Activated T-cell treated with anti-CD3 and anti-CD28 coated beads, Interleukin-2, amount 50 U/mL, for 1 hour (primary cell): ENCODE results near the gene LYRM9.
"Not testable (repeated sequence)": the region's sequence is repeated elsewhere in the genome, so short reads cannot be mapped to it uniquely, and the experiment has no call there.

ENCODE experiments used
- DNase-seq: peaks from one replicate; pipeline ENCODE4 v3.0.0-alpha.2; 2020

LYRM9 gene

DNA sequence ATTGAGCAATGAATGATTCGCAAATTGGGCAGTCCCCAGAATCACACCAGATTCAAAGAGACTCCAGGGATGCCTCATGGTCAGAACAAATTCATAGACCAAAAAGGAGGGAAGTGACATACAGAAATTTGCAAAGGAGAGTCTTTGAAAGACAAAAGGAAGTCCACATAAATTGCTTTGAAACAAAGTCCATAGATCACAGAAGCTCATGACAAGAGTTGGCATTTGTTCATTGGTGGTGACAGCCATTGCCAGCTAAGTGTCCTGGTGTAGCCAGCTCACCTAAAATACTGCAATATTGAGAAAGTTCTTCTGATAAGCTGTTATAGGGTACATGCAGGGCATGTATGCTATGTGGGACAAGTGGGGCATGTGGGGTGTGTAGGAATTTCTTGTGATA lies 55.4 kb downstream of the LYRM9 start:
- DNase-seq, result not testable (repeated sequence)

DNA sequence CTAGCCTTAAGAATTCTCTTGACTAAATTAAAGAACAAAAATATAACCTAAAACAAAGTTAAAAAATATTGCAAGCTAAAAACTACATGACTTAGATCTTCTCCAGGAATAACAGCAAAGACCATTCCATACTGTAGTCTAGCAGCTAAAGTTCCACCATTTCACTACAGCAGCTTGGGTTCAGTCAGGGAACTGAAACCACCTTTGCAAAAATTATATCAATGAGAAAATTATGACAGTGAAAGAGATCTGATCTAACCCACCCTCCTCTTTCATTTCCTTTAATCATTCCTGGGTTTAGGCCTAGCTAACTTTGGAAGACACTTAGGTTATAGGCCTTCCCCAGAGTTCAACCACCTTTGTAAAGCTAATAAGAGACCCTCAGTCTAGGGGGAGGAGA lies 56.5 kb downstream of the LYRM9 start:
- DNase-seq, result no peak

DNA sequence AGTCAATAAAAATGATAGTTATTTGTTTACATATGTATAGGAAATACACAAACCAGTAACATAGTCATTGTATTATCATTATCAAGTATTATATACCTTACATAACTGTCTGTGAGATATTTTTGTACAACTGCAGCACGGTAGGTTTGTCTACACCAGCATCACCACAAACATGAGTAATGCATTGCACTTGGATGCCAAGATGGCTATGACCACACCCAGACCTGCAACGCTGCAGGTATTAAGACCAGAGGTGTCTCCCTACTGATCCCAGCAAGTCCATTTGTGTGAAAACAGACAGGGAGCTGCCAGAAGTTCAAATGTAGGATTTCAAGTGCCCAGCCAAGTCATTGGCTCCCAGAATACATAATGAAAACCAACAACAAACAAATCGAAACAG lies 58.6 kb downstream of the LYRM9 start:
- DNase-seq, result no peak

DNA sequence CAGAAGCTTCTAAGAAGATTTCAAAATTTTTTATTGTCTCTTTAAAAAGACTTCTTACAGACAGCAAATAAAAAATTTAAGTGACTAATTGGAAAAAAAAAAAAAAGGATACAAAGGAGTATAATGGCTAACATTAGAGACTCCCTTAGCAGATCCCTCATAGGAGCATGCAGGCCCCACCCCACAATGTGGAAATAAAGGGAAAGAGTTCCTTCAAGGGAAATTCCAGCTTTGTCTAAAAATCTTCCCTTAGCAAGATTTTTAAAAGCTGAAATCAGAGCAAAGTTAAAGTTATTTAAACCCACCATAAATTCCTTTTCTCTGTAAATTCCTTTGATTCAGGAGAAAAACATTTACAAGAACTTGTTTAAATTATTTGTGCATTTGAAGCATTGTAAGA lies 60.3 kb downstream of the LYRM9 start:
- DNase-seq, result no peak

DNA sequence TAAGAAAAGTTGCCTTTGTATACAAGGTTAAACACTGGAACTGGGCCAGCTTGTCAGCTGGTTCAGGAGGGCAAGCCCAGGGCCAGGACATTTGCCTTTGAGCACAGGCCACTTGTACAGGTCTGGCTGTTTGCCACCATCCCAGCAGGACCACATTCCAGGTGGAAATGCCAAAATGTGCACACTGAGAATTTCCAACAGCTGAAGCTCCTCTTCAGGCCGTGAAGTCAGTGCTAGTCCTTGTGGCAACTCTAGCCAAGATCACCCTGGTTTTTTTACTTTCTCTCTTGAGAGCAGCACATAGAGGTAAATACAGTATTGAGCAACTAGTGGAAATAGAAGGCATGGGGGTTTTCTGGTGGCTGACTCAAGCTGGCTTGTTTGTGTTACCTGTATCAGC lies 63.3 kb downstream of the LYRM9 start:
- DNase-seq, result not testable (repeated sequence)

DNA sequence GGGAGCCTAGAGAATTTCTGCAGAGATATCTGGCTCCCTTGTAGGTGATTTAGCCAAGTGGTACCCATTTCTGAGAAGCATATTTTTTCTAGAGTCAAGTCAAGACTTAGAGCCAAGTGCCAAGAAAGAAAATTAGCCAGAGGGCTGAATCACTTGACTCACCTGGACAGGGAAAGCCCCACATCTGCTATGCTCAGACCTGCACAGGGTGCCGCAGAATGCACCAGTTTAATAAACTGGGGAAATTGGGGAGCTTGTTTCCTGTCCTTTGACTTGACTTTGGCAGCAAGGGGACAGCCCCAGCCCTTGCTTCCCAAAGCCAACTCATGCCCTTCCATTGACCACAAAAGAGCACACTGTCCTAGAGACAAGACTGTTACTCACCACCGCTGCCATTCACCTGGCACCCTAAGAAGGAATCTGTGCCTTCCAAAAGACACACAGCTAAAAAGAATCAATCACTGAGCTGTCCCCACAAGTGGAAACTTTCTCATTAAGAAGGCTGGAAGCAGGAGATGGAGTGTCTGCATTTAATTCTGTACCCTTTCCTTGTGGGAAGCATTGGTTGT lies 63.9 kb downstream of the LYRM9 start:
- DNase-seq, result not testable (repeated sequence)
